HepG2 (cell line): ENCODE results near the gene OCIAD2. TPM values are rescaled to one million over a fixed set of nuclear protein-coding genes. Genes with fewer than 3 reads are reported as not detected.

Experiments
- CSRNP1 ChIP-seq: sonication (generic); formaldehyde crosslinking; IDR thresholded peaks from 2 replicates; pipeline ENCODE4 v1.8.1; 2023; ENCODE audit warnings: mild to moderate bottlenecking, missing genetic modification reagents
- FOXP4 ChIP-seq: sonication (generic); formaldehyde crosslinking; IDR thresholded peaks from 2 replicates; pipeline ENCODE4 v1.4.0; 2020; ENCODE audit warnings: missing genetic modification reagents
- NPAS2 ChIP-seq: sonication (generic); formaldehyde crosslinking; IDR thresholded peaks from 2 replicates; pipeline ENCODE4 v1.8.0; 2022; ENCODE audit warnings: mild to moderate bottlenecking, missing genetic modification reagents, borderline replicate concordance
- PAF1 ChIP-seq: IDR thresholded peaks from 2 replicates; pipeline ENCODE4 v1.6.1; 2016; ENCODE audit warnings: missing genetic modification reagents, missing compliant biosample characterization
- ZBTB4 ChIP-seq: sonication (generic); formaldehyde crosslinking; IDR thresholded peaks from 2 replicates; pipeline ENCODE4 v1.4.0; 2020; ENCODE audit warnings: missing genetic modification reagents, mild to moderate bottlenecking, borderline replicate concordance
- ZC3H4 ChIP-seq: sonication (generic); formaldehyde crosslinking; IDR thresholded peaks from 2 replicates; pipeline ENCODE4 v1.4.0; 2020; ENCODE audit warnings: missing genetic modification reagents, borderline replicate concordance
- ZNF282 ChIP-seq: fragments of 450-650 bp; IDR thresholded peaks from 2 replicates; pipeline ENCODE4 v1.6.1; 2018; ENCODE audit not compliant: partially characterized antibody
- ZNF383 ChIP-seq: sonication (generic); formaldehyde crosslinking; IDR thresholded peaks from 2 replicates; pipeline ENCODE4 v1.4.0; 2020; ENCODE audit warnings: missing genetic modification reagents, mild to moderate bottlenecking, borderline replicate concordance
- ZNF451 ChIP-seq: sonication (generic); formaldehyde crosslinking; IDR thresholded peaks from 2 replicates; pipeline ENCODE4 v1.5.0; 2020; ENCODE audit warnings: mild to moderate bottlenecking, missing genetic modification reagents
- polyA plus RNA-seq, 8 experiments: library from polyadenylated mRNA; depleted of rRNA in 3 of 8; stranded (reverse) in 7 of 8; unstranded in 1 of 8; fragments of >200 nt; fragmentation: Illumina TruSeq in 4 of 8; extraction: Trizol in 4 of 8; gene quantifications; 2 replicates each; pipeline versions ENCODE4 v1.2.1 to v1.2.3, GENCODE V29; 2011 to 2016; ENCODE audit warnings: low read depth in 4 of 8, missing spikeins in 1 of 8, mixed read lengths in 1 of 8; ENCODE audit not compliant: insufficient read depth in 1 of 8
- total RNA-seq, 5 experiments: library from RNA; depleted of rRNA; stranded (reverse); fragments of >200 nt; fragmentation: Illumina TruSeq; extraction: Trizol; gene quantifications; 2 replicates each; pipeline ENCODE4 v1.2.3, GENCODE V29; 2016; ENCODE audit warnings: low read depth in 1 of 5
- TF ChIP-seq, protein P1 (sequence below): sonication (generic); formaldehyde crosslinking; IDR thresholded peaks from 2 replicates; pipeline ENCODE4 v1.8.1; 2022; ENCODE audit warnings: mild to moderate bottlenecking, missing genetic modification reagents
- TF ChIP-seq, protein P2 (sequence below): sonication (generic); formaldehyde crosslinking; IDR thresholded peaks from 2 replicates; pipeline ENCODE4 v1.5.1; 2020; ENCODE audit warnings: missing genetic modification reagents, mild to moderate bottlenecking, borderline replicate concordance

The OCIAD2 gene
- total and polyA plus RNA-seq, 2 of the 13 experiments (the other 11 are each of a cell fraction or from before 2014, with no cell fraction given), result not detected

- TF ChIP-seq ZBTB4 (CRISPR knock-in tag), result no peak
- TF ChIP-seq FOXP4 (CRISPR knock-in tag), result no peak
- TF ChIP-seq PAF1 (CRISPR knock-in tag), result no peak
- TF ChIP-seq, protein P1, sequence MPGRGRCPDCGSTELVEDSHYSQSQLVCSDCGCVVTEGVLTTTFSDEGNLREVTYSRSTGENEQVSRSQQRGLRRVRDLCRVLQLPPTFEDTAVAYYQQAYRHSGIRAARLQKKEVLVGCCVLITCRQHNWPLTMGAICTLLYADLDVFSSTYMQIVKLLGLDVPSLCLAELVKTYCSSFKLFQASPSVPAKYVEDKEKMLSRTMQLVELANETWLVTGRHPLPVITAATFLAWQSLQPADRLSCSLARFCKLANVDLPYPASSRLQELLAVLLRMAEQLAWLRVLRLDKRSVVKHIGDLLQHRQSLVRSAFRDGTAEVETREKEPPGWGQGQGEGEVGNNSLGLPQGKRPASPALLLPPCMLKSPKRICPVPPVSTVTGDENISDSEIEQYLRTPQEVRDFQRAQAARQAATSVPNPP (CRISPR knock-in tag), result no peak
- no peak for TF ChIP-seq ZNF383 (CRISPR knock-in tag)
- no peak for TF ChIP-seq CSRNP1
- TF ChIP-seq ZC3H4 (CRISPR knock-in tag), result no peak
- no peak for TF ChIP-seq ZNF282
- TF ChIP-seq ZNF451, result no peak
- TF ChIP-seq, protein P2, sequence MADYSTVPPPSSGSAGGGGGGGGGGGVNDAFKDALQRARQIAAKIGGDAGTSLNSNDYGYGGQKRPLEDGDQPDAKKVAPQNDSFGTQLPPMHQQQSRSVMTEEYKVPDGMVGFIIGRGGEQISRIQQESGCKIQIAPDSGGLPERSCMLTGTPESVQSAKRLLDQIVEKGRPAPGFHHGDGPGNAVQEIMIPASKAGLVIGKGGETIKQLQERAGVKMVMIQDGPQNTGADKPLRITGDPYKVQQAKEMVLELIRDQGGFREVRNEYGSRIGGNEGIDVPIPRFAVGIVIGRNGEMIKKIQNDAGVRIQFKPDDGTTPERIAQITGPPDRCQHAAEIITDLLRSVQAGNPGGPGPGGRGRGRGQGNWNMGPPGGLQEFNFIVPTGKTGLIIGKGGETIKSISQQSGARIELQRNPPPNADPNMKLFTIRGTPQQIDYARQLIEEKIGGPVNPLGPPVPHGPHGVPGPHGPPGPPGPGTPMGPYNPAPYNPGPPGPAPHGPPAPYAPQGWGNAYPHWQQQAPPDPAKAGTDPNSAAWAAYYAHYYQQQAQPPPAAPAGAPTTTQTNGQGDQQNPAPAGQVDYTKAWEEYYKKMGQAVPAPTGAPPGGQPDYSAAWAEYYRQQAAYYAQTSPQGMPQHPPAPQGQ (CRISPR knock-in tag), result no peak
- TF ChIP-seq NPAS2 (CRISPR knock-in tag), result no peak
- TF ChIP-seq, all 625 proteins: peak for 0
Measured at GRCh38 chr4:48906206-48907173, at the start of gene OCIAD2 (continued).
